IMR-90 (cell line): ENCODE data around the gene TCF4. TPM values are rescaled to one million over a fixed set of nuclear protein-coding genes. Genes with fewer than 3 reads are reported as not detected.

Source experiments
- ATAC-seq: fragments of 200-7000 bp; cut with Tn5 transposase; 2 replicates; pipeline ENCODE4 v1.9.1; 2020; ENCODE audit warnings: low read depth, mild to moderate bottlenecking, moderate library complexity
- BruUV-seq: library from RNA; stranded (reverse); fragments of 400-500 nt; replicated peaks from 2 replicates; lab custom pipeline; 2021; lab: Mats Ljungman, UMichigan
- CTCF ChIA-PET: fragments of 300-600 bp; formaldehyde crosslinking; extraction: SDS; loops from one replicate; lab custom pipeline; 2021; ENCODE audit warnings: antibody characterized with exemption; lab: Yijun Ruan, JAX
- POLR2A ChIA-PET: fragments of 300-600 bp; sonication (Branson Sonifier 250); formaldehyde crosslinking; loops from one replicate; lab custom pipeline; 2022; ENCODE audit warnings: antibody characterized with exemption; ENCODE audit not compliant: unreplicated experiment; lab: Charles Lee
- DNase-seq: peaks from one replicate; pipeline ENCODE4 v3.0.0; 2013
- H2AFZ ChIP-seq: replicated peaks from 2 replicates; pipeline ENCODE3; 2013; ENCODE audit warnings: low read length, mild to moderate bottlenecking; ENCODE audit not compliant: poor library complexity
- H2AK5ac ChIP-seq: 2 replicates; pipeline ENCODE4 v1.6.1; 2013; ENCODE audit warnings: low read depth, low read length, inconsistent platforms
- H2AK9ac ChIP-seq: replicated peaks from 2 replicates; pipeline ENCODE3; 2013; ENCODE audit warnings: mild to moderate bottlenecking, low read depth, low read length, moderate library complexity; ENCODE audit not compliant: poor library complexity
- H2BK120ac ChIP-seq: 2 replicates; pipeline ENCODE4 v1.6.1; 2013; ENCODE audit warnings: low read depth, low read length, inconsistent platforms
- H2BK15ac ChIP-seq: 3 replicates; pipeline ENCODE4 v1.6.1; 2013; ENCODE audit warnings: low read depth, low read length, inconsistent platforms
- H2BK20ac ChIP-seq: 2 replicates; pipeline ENCODE4 v1.6.1; 2013; ENCODE audit warnings: low read depth, mild to moderate bottlenecking, inconsistent platforms, low read length, moderate library complexity
- H2BK5ac ChIP-seq: 2 replicates; pipeline ENCODE4 v1.6.1; 2013; ENCODE audit warnings: mild to moderate bottlenecking, low read depth, low read length, inconsistent platforms; ENCODE audit not compliant: poor library complexity, severe bottlenecking
- H3K14ac ChIP-seq: replicated peaks from 2 replicates; pipeline ENCODE4 v1.6.1; 2013; ENCODE audit warnings: low read depth, low read length, inconsistent platforms
- H3K18ac ChIP-seq: 2 replicates; pipeline ENCODE4 v1.6.1; 2013; ENCODE audit warnings: low read depth, low read length, control low read depth
- H3K23ac ChIP-seq: 2 replicates; pipeline ENCODE4 v1.6.1; 2013; ENCODE audit warnings: low read depth, low read length, inconsistent platforms
- H3K27ac ChIP-seq: 2 replicates; pipeline ENCODE4 v1.5.1; 2013; ENCODE audit warnings: mild to moderate bottlenecking, control low read depth, low read length; ENCODE audit not compliant: insufficient read depth
- H3K27me3 ChIP-seq: 2 replicates; pipeline ENCODE4 v1.6.1; 2013; ENCODE audit warnings: low read length; ENCODE audit not compliant: control insufficient read depth, insufficient read depth
- H3K36me3 ChIP-seq: 2 replicates; pipeline ENCODE4 v1.6.1; 2013; ENCODE audit warnings: low read length, mixed read lengths; ENCODE audit not compliant: control insufficient read depth, insufficient read depth
- H3K4ac ChIP-seq: 2 replicates; pipeline ENCODE4 v1.6.1; 2013; ENCODE audit warnings: low read depth, low read length, inconsistent platforms
- H3K4me1 ChIP-seq: 2 replicates; pipeline ENCODE4 v1.6.1; 2013; ENCODE audit warnings: low read length, mixed read lengths; ENCODE audit not compliant: control insufficient read depth, insufficient read depth
- H3K4me2 ChIP-seq: 2 replicates; pipeline ENCODE4 v1.6.1; 2013; ENCODE audit warnings: low read depth, mild to moderate bottlenecking, control low read depth, low read length, moderate library complexity
- H3K4me3 ChIP-seq: 2 replicates; pipeline ENCODE4 v1.5.1; 2013; ENCODE audit warnings: low read depth, mild to moderate bottlenecking, control low read depth, low read length, moderate library complexity; ENCODE audit not compliant: insufficient read depth
- H3K56ac ChIP-seq: 2 replicates; pipeline ENCODE4 v1.6.1; 2013; ENCODE audit warnings: low read length, inconsistent platforms; ENCODE audit not compliant: insufficient read depth; ENCODE audit errors: extremely low read depth
- H3K79me1 ChIP-seq, 2 experiments: 2 replicates each; pipeline ENCODE4 v1.6.1; 2013; ENCODE audit warnings: low read length in 2 of 2, inconsistent platforms in 1 of 2, low read depth in 1 of 2
- H3K9ac ChIP-seq: 2 replicates; pipeline ENCODE4 v1.6.1; 2013; ENCODE audit warnings: low read depth, low read length, control low read depth
- H3K9me1 ChIP-seq: 2 replicates; pipeline ENCODE4 v1.6.1; 2013; ENCODE audit warnings: low read length, inconsistent platforms; ENCODE audit not compliant: insufficient read depth
- H3K9me3 ChIP-seq: 2 replicates; pipeline ENCODE4 v1.6.1; 2013; ENCODE audit warnings: low read length; ENCODE audit not compliant: control insufficient read depth, insufficient read depth
- H4K20me1 ChIP-seq: 2 replicates; pipeline ENCODE4 v1.6.1; 2013; ENCODE audit warnings: low read length, inconsistent platforms; ENCODE audit not compliant: insufficient read depth
- H4K5ac ChIP-seq: 2 replicates; pipeline ENCODE4 v1.6.1; 2013; ENCODE audit warnings: mild to moderate bottlenecking, low read depth, low read length, control low read depth
- H4K8ac ChIP-seq, 2 experiments: 2 replicates each; pipeline ENCODE4 v1.6.1; 2013; ENCODE audit warnings: low read depth in 2 of 2, low read length in 2 of 2, control low read depth in 1 of 2, inconsistent platforms in 1 of 2
- H4K91ac ChIP-seq: 2 replicates; pipeline ENCODE4 v1.6.1; 2013; ENCODE audit warnings: low read depth, low read length, inconsistent platforms; ENCODE audit not compliant: insufficient read depth
- CEBPB ChIP-seq: IDR thresholded peaks from 2 replicates; pipeline ENCODE4 v1.6.1; 2012; ENCODE audit warnings: low read depth, low read length, improper control_type of control experiment
- CHD1 ChIP-seq: IDR thresholded peaks from 2 replicates; pipeline ENCODE4 v1.6.1; 2012; ENCODE audit warnings: low read depth, low read length, improper control_type of control experiment
- ELK1 ChIP-seq: fragments of 150-350 bp; IDR thresholded peaks from 2 replicates; pipeline ENCODE4 v1.6.1; 2016; ENCODE audit warnings: low read depth, mild to moderate bottlenecking, low read length, moderate library complexity, borderline replicate concordance
- FOS ChIP-seq: fragments of 150-350 bp; IDR thresholded peaks from 2 replicates; pipeline ENCODE4 v1.6.1; 2016; ENCODE audit warnings: low read depth, low read length
- NFE2L2 ChIP-seq: fragments of 150-350 bp; IDR thresholded peaks from 2 replicates; pipeline ENCODE4 v1.6.1; 2016; ENCODE audit warnings: low read depth, mild to moderate bottlenecking, low read length
- POLR2A ChIP-seq: IDR thresholded peaks from 2 replicates; pipeline ENCODE4 v1.6.1; 2012; ENCODE audit warnings: mild to moderate bottlenecking, low read depth, low read length
- RAD21 ChIP-seq: IDR thresholded peaks from 2 replicates; pipeline ENCODE4 v1.6.1; 2012; ENCODE audit warnings: low read length, improper control_type of control experiment
- RFX5 ChIP-seq: IDR thresholded peaks from 2 replicates; pipeline ENCODE4 v1.8.0; 2012; ENCODE audit warnings: low read depth, mild to moderate bottlenecking, low read length, moderate library complexity
- SMC3 ChIP-seq: fragments of 150-350 bp; IDR thresholded peaks from 2 replicates; pipeline ENCODE4 v1.6.1; 2016; ENCODE audit warnings: low read depth, mild to moderate bottlenecking, antibody characterized with exemption, low read length, moderate library complexity
- USF2 ChIP-seq: fragments of 150-350 bp; IDR thresholded peaks from 2 replicates; pipeline ENCODE4 v1.6.1; 2017; ENCODE audit warnings: mild to moderate bottlenecking, antibody characterized with exemption, low read length, low read depth
- WGBS, 2 experiments: methylation state at CpG; one replicate each; pipeline versions ENCODE4 v1.1.5 to v1.1.7; 2013; ENCODE audit warnings: missing lambda C conversion rate in 2 of 2; ENCODE audit not compliant: insufficient read length in 1 of 2; ENCODE audit errors: extremely low coverage in 2 of 2; 5-methylcytosine and 5-hydroxymethylcytosine counted together
- dilution Hi-C: fragments of 300-500 bp; cut with HindIII; formaldehyde crosslinking; loops from one replicate; pipeline ENCODE4 v1.14.3; 2018; ENCODE audit warnings: low sequenced_read_pairs; ENCODE audit not compliant: unreplicated experiment
- in situ Hi-C: fragments of 300-500 bp; cut with MboI; formaldehyde crosslinking; loops from 3 replicates; pipeline ENCODE4 v1.14.3; 2019; ENCODE audit warnings: low sequenced_read_pairs, inconsistent platforms, mixed read lengths
- intact Hi-C: fragments of 100-400 bp; cut with micrococcal nuclease; formaldehyde crosslinking; loops from 2 replicates; pipeline ENCODE4 v1.10.0; 2022
- polyA plus RNA-seq, 3 experiments: library from polyadenylated mRNA; depleted of rRNA; stranded (reverse); fragments of >200 nt; gene quantifications; 2 replicates each; pipeline ENCODE4 v1.2.3, GENCODE V29; 2012; ENCODE audit warnings: low replicate concordance in 1 of 3
- total RNA-seq: library from RNA; depleted of rRNA; stranded (reverse); fragments of >200 nt; gene quantifications from 2 replicates; pipeline ENCODE4 v1.2.3, GENCODE V29; 2012
- TF ChIP-seq, protein P1 (sequence below): conservative IDR thresholded peaks from 2 replicates; pipeline ENCODE4 v1.5.1; 2012; ENCODE audit warnings: mild to moderate bottlenecking, low read depth, low read length, improper control_type of control experiment

Gene TCF4
- total and polyA plus RNA-seq, 2 of the 4 experiments (the other 2 are of a cell fraction) = 30.0 to 87.1 TPM

- no peak overlapping the region for H2AK9ac ChIP-seq
- no peaks in the 10 kb centered on the region for H4K20me1 ChIP-seq
- H3K9me1 ChIP-seq = peaks cover 11% of the 10 kb centered on the region
- H4K91ac ChIP-seq = no peak overlapping the region
- no peak overlapping the region for H4K5ac ChIP-seq
- no peak overlapping the region for H2AK5ac ChIP-seq
- TF ChIP-seq RAD21 (no peak), SMC3 (no peak), NFE2L2 (no peak), FOS (no peak), RFX5 (no peak), CHD1 (no peak), USF2 (no peak), ELK1 (no peak), POLR2A (no peak), CEBPB (no peak)
- TF ChIP-seq, protein P1, sequence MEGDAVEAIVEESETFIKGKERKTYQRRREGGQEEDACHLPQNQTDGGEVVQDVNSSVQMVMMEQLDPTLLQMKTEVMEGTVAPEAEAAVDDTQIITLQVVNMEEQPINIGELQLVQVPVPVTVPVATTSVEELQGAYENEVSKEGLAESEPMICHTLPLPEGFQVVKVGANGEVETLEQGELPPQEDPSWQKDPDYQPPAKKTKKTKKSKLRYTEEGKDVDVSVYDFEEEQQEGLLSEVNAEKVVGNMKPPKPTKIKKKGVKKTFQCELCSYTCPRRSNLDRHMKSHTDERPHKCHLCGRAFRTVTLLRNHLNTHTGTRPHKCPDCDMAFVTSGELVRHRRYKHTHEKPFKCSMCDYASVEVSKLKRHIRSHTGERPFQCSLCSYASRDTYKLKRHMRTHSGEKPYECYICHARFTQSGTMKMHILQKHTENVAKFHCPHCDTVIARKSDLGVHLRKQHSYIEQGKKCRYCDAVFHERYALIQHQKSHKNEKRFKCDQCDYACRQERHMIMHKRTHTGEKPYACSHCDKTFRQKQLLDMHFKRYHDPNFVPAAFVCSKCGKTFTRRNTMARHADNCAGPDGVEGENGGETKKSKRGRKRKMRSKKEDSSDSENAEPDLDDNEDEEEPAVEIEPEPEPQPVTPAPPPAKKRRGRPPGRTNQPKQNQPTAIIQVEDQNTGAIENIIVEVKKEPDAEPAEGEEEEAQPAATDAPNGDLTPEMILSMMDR = no peak
- WGBS, 2 experiments = no CpG with 5 or more reads among the region's 5 CpGs
- dilution Hi-C loops = no loop called here
- H2AFZ ChIP-seq = no peak overlapping the region
- H3K18ac ChIP-seq = no peak overlapping the region
- H3K36me3 ChIP-seq = peaks cover 6% of the 10 kb centered on the region
- in situ Hi-C loops = loop anchor here (25.0 kb wide), 1 partner anchor 171 kb away; no protein-coding TSS in a partner anchor
- H3K14ac ChIP-seq = no peak overlapping the region
- intact Hi-C loops = no loop called here
- H3K4me1 ChIP-seq = peaks cover 11% of the 10 kb centered on the region
- no peaks in the 10 kb centered on the region for H3K27me3 ChIP-seq
- no peak overlapping the region for H3K4me2 ChIP-seq
- no peak overlapping the region for H3K56ac ChIP-seq
- no peak overlapping the region for H2BK20ac ChIP-seq
- ATAC-seq = no peak
- no peak overlapping the region for H2BK5ac ChIP-seq
- H2BK15ac ChIP-seq = no peak overlapping the region
- H2BK120ac ChIP-seq = no peak overlapping the region
- DNase-seq = no peak
- H3K4ac ChIP-seq = no peak overlapping the region
- ChIA-PET CTCF (no interaction called here), POLR2A (no interaction called here)
- no peak overlapping the region for H3K27ac ChIP-seq
- H3K9ac ChIP-seq = no peak overlapping the region
- H4K8ac ChIP-seq = no peak overlapping the region
- H3K4me3 ChIP-seq = no peak overlapping the region
- H3K79me1 ChIP-seq = peaks cover 7 to 36% of the 10 kb centered on the region in 2 experiments
- H3K9me3 ChIP-seq = no peaks in the 10 kb centered on the region
- H3K23ac ChIP-seq = no peak overlapping the region
- no TSS peak for BruUV-seq
Measured at GRCh38 chr18:55240978-55241377, 347.0 kb downstream of the TCF4 start.
